Activated CD8-positive, alpha-beta T cell treated with anti-CD3 and anti-CD28 coated beads, Interleukin-2, amount 10 ng/mL, durations not matched to agents 7 days and 5 days (primary cell): Measurements from ENCODE around the gene MAEA. TPM values are rescaled to one million over a fixed set of nuclear protein-coding genes. Genes with fewer than 3 reads are reported as not detected.

Experiments used
- ATAC-seq: fragments of 150-1000 bp; cut with Tn5 transposase; one replicate; pipeline ENCODE4 v1.10.0; 2021; ENCODE audit warnings: moderate library complexity
- CTCF ChIA-PET: fragments of 350-600 bp; sonication (Branson Sonifier 250); formaldehyde crosslinking; loops from one replicate; lab custom pipeline; 2021; ENCODE audit warnings: antibody characterized with exemption; lab: Charles Lee
- POLR2A ChIA-PET: fragments of 350-600 bp; sonication (Branson Sonifier 250); formaldehyde crosslinking; loops from one replicate; lab custom pipeline; 2021; ENCODE audit warnings: antibody characterized with exemption; lab: Charles Lee
- DNase-seq: peaks from one replicate; pipeline ENCODE4 v3.0.0-alpha.2; 2020
- H3K27ac Mint-ChIP-seq: one replicate; pipeline ENCODE4 v1.8.0; 2021; ENCODE audit warnings: mild to moderate bottlenecking, mixed read lengths
- H3K27me3 Mint-ChIP-seq: one replicate; pipeline ENCODE4 v1.8.0; 2021; ENCODE audit warnings: low read depth, mixed read lengths
- H3K36me3 Mint-ChIP-seq: one replicate; pipeline ENCODE4 v1.8.0; 2021; ENCODE audit warnings: low read depth, mixed read lengths
- H3K4me1 Mint-ChIP-seq: one replicate; pipeline ENCODE4 v1.8.0; 2021; ENCODE audit warnings: low read depth, mixed read lengths
- H3K4me3 Mint-ChIP-seq: one replicate; pipeline ENCODE4 v1.8.0; 2021; ENCODE audit warnings: mild to moderate bottlenecking, mixed read lengths
- H3K9me3 Mint-ChIP-seq: one replicate; pipeline ENCODE4 v1.8.0; 2022; ENCODE audit warnings: mixed read lengths; ENCODE audit not compliant: insufficient read depth
- total RNA-seq, 2 experiments: library from RNA; stranded (reverse); gene quantifications; one replicate each; pipeline ENCODE4 v1.2.3, GENCODE V29; 2021

MAEA gene
- total RNA-seq, 2 experiments from 2014 or later = 60.3 to 65.1 TPM

- no peaks in the 10 kb centered on the region for H3K9me3 Mint-ChIP-seq
- no peak overlapping the region for H3K27ac Mint-ChIP-seq
- ChIA-PET CTCF (no interaction called here), POLR2A (no interaction called here)
- H3K4me1 Mint-ChIP-seq = no peaks in the 10 kb centered on the region
- no peaks in the 10 kb centered on the region for H3K36me3 Mint-ChIP-seq
- DNase-seq (no peak), ATAC-seq (no peak)
- no peaks in the 10 kb centered on the region for H3K27me3 Mint-ChIP-seq
- no peak overlapping the region for H3K4me3 Mint-ChIP-seq
Observed at GRCh38 chr4:1376391-1376840, 86.7 kb downstream of the MAEA start.

DNA sequence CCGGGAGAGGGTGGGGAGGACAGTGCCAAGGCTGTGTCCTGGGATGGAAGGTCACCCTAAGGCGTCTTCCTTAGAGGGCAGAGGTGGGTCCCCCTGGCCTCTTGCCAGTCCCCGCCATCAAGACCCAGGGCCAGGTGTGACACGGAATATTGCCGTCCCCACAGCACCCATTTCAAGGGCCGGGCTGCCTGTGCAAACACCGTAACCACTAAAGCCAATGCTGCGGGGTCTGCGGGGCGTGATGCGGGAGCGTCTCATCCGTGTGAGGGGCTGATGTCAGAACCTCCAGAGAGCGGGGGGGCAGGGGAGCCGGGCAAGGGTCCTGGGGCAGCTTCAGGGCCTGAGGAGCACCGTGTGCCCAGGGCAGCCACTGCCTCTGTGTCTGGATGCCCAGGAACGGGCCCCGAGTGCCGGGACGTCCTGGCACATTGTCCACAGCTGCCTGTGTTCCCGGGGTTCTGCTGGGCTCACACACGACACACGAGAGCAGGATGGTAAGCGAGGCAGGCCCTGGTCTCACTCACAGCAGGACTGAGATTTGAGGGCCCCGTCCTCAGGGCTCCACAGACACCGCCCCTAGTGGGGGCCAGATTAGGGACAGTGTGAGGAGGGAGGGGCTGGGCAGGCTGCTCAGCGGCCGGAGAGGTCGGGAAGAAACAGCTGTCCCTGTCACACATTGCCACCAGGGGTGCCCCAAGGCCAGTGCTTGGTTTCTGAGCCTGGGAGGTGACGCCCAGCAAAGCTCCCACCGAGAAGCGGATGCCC is 87.3 kb downstream of the MAEA start:
- ChIA-PET POLR2A (no interaction called here), CTCF (interaction anchor here (0.8 kb wide), 1 partner anchor 21 kb away, joined by 3 read pairs; no protein-coding TSS in a partner anchor)
- Mint-ChIP-seq H3K36me3 (no peaks in the 10 kb centered on the region), H3K27ac (no peak overlapping the region), H3K27me3 (no peaks in the 10 kb centered on the region), H3K9me3 (no peaks in the 10 kb centered on the region), H3K4me1 (no peaks in the 10 kb centered on the region), H3K4me3 (no peak overlapping the region)
- ATAC-seq (no peak), DNase-seq (no peak)

DNA sequence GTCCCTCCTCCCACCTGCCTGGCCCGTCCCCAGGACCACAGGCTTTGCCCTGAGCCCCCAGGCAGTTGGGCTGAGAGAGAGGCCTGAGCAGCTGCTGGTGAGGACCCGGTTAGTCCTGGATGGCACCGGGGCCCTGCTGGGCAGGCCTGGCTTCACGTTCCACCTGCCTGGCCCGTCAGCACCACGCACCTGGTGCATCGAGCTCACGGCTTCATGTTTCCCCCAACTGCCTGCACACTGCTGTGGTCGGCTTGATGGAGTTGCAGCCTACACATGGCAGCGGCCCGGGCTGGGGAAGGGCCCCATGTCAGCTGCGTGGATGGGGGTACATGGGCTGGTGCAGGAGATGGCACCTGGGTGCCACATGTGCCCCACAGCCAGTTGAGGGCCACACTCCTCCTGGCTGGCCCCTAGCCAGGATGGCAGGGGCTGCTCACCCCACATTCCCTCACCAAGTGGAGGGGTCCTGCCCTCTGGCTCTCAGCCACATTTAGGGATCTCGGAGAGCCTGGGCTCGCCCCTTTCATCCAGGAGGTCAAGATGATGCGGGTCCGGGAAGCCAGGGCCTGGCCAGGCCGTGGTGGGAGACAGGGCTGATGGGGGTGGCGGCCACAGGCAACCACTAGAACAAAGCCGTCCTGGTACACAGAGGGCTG is 88.0 kb downstream of the MAEA start:
- ChIA-PET POLR2A (no interaction called here), CTCF (interaction anchor here (0.8 kb wide), 1 partner anchor 21 kb away, joined by 3 read pairs; no protein-coding TSS in a partner anchor)
- DNase-seq (no peak), ATAC-seq (no peak)
- Mint-ChIP-seq H3K9me3 (no peaks in the 10 kb centered on the region), H3K27me3 (no peaks in the 10 kb centered on the region), H3K4me3 (no peak overlapping the region), H3K4me1 (no peaks in the 10 kb centered on the region), H3K36me3 (no peaks in the 10 kb centered on the region), H3K27ac (no peak overlapping the region)

- DNase-seq = no peak
- Mint-ChIP-seq H3K4me1 (no peaks in the 10 kb centered on the region), H3K9me3 (no peaks in the 10 kb centered on the region), H3K27ac (no peak overlapping the region), H3K27me3 (no peaks in the 10 kb centered on the region), H3K36me3 (no peaks in the 10 kb centered on the region), H3K4me3 (no peak overlapping the region)
- no peak for ATAC-seq
- POLR2A ChIA-PET = no interaction called here
- CTCF ChIA-PET = no interaction called here
Observed at GRCh38 chr4:1378559-1379231, 89.0 kb downstream of the MAEA start.

DNA sequence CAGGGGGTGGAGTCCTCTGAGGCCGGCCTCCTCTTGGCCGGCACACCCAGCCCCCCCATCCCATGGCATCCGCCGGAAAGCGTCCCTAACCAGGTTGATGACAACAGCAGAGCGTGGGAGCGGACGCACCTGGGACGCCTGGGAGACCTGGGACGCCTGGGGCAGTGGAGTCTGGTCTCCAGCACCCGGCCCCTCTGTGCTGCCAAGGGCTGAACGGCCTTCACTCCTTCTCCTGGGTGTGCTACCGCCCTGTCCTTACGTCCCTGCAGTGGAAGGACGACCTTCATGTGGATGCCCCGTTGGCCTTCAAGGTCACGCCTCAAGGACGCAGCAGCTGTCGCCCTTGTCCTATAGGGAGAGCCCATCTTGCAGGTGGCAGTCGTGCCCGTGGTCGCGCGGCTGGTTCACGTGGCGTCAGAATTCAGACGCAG is 89.7 kb downstream of the MAEA start:
- ChIA-PET CTCF (no interaction called here), POLR2A (no interaction called here)
- no peaks in the 10 kb centered on the region for H3K27me3 Mint-ChIP-seq
- no peak overlapping the region for H3K27ac Mint-ChIP-seq
- DNase-seq = no peak
- no peaks in the 10 kb centered on the region for H3K4me1 Mint-ChIP-seq
- no peak for ATAC-seq
- H3K4me3 Mint-ChIP-seq = no peak overlapping the region
- H3K9me3 Mint-ChIP-seq = no peaks in the 10 kb centered on the region
- no peaks in the 10 kb centered on the region for H3K36me3 Mint-ChIP-seq

- H3K9me3 Mint-ChIP-seq = no peaks in the 10 kb centered on the region
- no peaks in the 10 kb centered on the region for H3K4me1 Mint-ChIP-seq
- no peak overlapping the region for H3K4me3 Mint-ChIP-seq
- ATAC-seq (no peak), DNase-seq (no peak)
- H3K27ac Mint-ChIP-seq = no peak overlapping the region
- CTCF ChIA-PET = no interaction called here
- no peaks in the 10 kb centered on the region for H3K36me3 Mint-ChIP-seq
- no peaks in the 10 kb centered on the region for H3K27me3 Mint-ChIP-seq
- POLR2A ChIA-PET = no interaction called here
Observed at GRCh38 chr4:1379801-1380331, 90.2 kb downstream of the MAEA start.

DNA sequence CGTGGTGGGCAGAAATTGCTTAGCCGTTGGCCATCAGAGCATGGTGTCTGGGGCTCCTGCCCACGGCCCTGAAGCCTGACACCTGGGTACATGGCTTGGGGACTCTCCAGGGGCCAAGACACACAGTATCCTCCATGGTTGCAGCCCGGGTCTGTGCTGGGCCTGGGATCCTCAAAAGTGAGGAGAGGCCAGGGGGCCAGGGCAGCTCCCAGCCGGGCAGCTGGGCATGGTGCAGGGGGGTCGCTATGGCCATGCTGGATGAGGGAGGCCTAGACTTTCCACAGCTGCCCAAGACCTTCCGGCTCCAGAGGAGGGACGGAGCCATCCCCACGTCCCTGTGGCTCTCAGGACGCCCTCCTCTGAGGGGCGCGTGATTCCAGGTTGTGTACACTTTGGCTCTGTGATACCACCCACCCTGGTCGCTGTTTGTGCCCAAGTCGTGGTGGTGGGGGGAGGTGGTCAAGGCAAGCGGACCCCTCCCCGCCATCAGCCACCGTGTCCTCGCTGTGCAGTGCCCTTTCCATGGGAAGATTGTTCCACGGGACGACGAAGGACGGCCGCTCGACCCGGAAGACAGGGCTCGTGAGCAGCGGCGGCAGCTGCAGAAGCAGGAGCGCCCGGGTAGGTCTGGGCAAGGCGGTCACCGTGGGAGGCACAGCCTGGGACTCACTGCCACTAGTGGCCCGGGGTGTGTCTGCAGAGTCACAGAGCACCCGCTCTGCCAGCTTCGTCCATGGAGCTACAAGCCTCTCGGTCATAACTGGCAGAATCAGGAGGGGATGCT is 90.9 kb downstream of the MAEA start:
- H3K27me3 Mint-ChIP-seq = no peaks in the 10 kb centered on the region
- CTCF ChIA-PET = no interaction called here
- H3K4me3 Mint-ChIP-seq = no peak overlapping the region
- ATAC-seq (no peak), DNase-seq (no peak)
- no peak overlapping the region for H3K27ac Mint-ChIP-seq
- H3K9me3 Mint-ChIP-seq = no peaks in the 10 kb centered on the region
- H3K4me1 Mint-ChIP-seq = no peaks in the 10 kb centered on the region
- no peaks in the 10 kb centered on the region for H3K36me3 Mint-ChIP-seq
- POLR2A ChIA-PET = no interaction called here

DNA sequence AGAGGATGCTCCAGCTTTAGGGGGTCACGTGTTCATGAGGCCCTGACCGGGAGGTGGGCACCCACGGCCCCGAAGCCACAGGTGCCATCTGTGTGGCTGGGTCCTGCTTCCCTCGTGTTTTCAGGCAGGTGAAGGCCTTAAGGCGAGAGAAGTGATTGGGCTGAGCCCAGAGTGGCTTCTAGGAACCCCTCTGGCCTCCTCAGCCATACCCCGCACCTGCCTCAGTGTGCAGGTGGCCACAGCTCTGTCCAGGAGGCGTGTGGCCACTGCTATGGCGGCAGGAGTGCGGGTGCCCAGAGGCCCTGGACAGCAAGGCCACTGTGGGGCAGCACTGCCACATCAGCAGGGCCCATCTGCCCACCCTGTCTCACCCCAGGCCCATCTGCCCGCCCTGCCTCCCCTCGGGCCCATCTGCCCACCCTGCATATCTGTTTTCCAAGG is 91.5 kb downstream of the MAEA start:
- Mint-ChIP-seq H3K4me3 (no peak overlapping the region), H3K36me3 (no peaks in the 10 kb centered on the region), H3K27ac (no peak overlapping the region), H3K9me3 (no peaks in the 10 kb centered on the region), H3K27me3 (no peaks in the 10 kb centered on the region), H3K4me1 (no peaks in the 10 kb centered on the region)
- CTCF ChIA-PET = no interaction called here
- DNase-seq (no peak), ATAC-seq (no peak)
- POLR2A ChIA-PET = no interaction called here

GRCh38 chr4:1381944-1382541 is 92.4 kb downstream of the MAEA start:
- Mint-ChIP-seq H3K4me1 (no peaks in the 10 kb centered on the region), H3K27ac (no peak overlapping the region), H3K27me3 (no peaks in the 10 kb centered on the region), H3K36me3 (no peaks in the 10 kb centered on the region), H3K9me3 (no peaks in the 10 kb centered on the region), H3K4me3 (no peak overlapping the region)
- DNase-seq = no peak
- ChIA-PET CTCF (no interaction called here), POLR2A (no interaction called here)
- ATAC-seq = no peak

DNA sequence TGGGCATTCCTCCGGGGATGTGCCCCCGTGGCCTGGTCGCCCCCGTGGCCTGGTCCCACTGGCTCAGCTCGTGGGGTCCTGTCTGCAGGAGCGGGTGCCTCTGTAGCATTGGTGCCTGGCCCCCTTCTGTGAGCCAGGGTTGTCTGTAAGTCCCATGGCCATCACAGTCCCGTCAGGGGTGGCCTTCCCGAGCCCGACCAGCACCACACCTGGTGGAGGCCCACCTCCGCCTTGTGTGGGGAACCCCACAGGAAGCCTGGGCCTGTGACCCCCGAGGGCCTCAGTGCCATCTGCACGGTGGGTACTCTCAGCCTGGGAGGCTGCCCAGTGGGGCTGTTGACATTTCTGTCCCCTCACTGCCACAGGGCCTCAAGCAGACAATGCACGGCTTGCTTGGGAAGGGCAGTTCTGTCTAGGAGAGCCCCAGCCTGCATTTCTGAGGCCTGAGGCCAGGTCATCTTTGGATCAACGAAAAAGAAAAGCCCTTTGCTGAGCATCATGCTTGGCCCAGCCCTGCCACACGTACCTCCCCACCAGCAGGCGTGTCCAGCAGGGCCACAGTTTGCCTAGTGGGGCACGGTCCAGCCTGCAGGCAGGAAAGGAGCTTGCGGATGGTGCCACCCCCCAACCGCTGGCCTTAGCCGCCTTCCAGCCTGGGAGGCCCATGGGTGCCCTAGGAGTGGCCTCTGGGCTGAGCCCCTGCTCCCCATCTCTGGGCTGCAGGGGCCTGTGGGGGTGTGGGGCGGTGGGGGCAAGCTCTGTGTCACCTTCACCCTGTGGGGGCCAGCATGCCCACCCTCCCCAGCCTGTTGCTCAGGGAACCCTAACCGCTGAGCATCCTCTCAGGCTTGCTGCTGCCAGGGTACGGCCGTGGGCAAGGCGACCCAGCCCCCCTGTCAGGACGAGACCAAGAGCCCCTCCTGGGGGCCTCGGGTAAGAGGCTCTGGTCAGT is 93.4 kb downstream of the MAEA start:
- H3K9me3 Mint-ChIP-seq = peaks cover 4% of the 10 kb centered on the region
- CTCF ChIA-PET = no interaction called here
- no peak for ATAC-seq

More for the DNA sequence above, 93.4 kb downstream of the MAEA start:
- POLR2A ChIA-PET = no interaction called here
- no peak overlapping the region for H3K27ac Mint-ChIP-seq
- H3K27me3 Mint-ChIP-seq = no peaks in the 10 kb centered on the region
- no peak overlapping the region for H3K4me3 Mint-ChIP-seq
- H3K36me3 Mint-ChIP-seq = peaks cover 5% of the 10 kb centered on the region
- H3K4me1 Mint-ChIP-seq = no peaks in the 10 kb centered on the region
- no peak for DNase-seq
